HG02759 (cell line): ENCODE data around the gene ERP44.
"Not testable (repeated sequence)": the region's sequence is repeated elsewhere in the genome, so short reads cannot be mapped to it uniquely, and the experiment has no call there.

Experiments used
- ATAC-seq: cut with Tn5 transposase; IDR thresholded peaks from one replicate; pipeline ENCODE4 v1.9.1; 2021; ENCODE audit warnings: mild to moderate bottlenecking, moderate library complexity; ENCODE audit not compliant: unreplicated experiment

ERP44 gene

GRCh38 chr9:100019541-100019940, 79.3 kb downstream of the ERP44 start:
- ATAC-seq: no peak

GRCh38 chr9:100014846-100015245, 84.0 kb downstream of the ERP44 start:
- no peak for ATAC-seq

GRCh38 chr9:100013573-100013972, 85.2 kb downstream of the ERP44 start:
- ATAC-seq: no peak

DNA sequence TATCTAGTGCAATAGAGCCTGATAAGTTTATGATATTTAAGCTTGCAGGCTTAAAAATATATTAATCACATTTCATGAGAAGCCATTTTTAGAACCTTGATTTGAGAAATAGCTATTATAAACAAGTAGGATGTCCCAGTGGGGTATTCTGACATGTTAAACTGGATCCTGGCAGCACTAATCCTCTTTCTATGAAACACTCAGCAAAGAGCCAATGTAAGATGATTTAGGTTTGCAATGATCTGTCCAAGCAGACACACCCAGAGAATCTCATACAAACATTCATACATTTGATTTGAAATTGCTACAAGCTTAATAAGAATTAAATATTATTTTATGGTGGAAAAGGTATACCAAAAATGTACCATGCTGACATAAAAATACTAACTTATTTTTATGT, 86.5 kb downstream of the ERP44 start:
- no peak for ATAC-seq

GRCh38 chr9:100011062-100011681, 87.6 kb downstream of the ERP44 start:
- ATAC-seq: no peak

GRCh38 chr9:99999797-100000196, 99.0 kb downstream of the ERP44 start:
- ATAC-seq: no peak

DNA sequence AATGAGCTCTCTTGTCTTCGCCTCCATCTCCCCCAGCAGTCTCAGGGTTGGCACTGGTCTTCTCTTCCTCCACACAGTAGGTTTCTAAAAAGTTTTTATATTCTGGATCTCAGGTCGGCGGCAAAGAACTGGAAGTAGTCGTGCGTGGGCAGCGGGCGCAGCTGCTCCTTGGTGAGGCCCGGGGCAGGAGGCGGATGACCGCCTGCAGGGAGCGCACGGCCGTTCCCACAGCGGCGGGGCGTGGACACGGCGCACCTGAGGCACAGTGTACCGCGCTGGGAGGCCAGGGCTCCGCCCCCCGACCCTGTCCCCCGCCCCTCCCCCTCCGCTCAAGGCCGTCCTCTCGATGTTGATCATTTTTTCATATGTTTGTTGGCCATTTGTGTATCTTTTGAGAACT, 99.9 kb downstream of the ERP44 start:
- no peak for ATAC-seq

GRCh38 chr9:99998266-99998665, 100.5 kb downstream of the ERP44 start:
- ATAC-seq: no peak

DNA sequence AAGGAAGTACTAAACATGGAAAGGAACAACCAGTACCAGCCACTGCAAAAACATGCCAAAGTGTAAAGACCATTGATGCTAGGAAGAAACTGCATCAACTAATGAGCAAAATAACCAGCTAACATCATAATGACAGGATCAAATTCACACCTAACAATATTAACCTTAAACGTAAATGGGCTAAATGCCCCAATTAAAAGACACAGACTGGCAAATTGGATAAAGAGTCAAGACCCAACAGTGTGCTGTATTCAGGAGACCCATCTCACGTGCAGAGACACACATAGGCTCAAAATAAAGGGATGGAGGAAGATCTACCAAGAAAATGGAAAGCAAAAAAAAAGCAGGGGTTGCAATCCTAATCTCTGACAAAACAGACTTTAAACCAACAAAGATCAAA, 108.3 kb downstream of the ERP44 start:
- not testable (repeated sequence) for ATAC-seq

DNA sequence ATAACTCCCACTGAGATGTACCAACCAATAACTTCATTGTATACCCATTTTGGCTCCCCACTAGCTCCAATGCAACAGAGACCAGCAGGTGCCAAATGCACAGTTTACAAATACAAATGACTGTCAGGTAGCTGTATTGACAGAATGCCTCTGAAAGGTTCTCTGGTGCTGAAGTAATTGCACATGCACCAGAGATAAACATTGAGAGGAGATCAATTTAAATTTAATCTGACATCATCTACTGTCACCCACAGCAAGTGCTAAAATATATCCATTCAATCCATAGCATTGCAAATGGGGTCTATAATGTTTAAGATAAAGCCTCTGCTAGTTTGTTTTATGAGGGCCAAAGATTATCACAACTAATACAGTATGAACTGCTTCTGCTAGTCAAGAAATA, 112.2 kb downstream of the ERP44 start:
- ATAC-seq: no peak

- ATAC-seq: no peak
Observed at GRCh38 chr9:99980598-99980997, 118.2 kb downstream of the ERP44 start.

DNA sequence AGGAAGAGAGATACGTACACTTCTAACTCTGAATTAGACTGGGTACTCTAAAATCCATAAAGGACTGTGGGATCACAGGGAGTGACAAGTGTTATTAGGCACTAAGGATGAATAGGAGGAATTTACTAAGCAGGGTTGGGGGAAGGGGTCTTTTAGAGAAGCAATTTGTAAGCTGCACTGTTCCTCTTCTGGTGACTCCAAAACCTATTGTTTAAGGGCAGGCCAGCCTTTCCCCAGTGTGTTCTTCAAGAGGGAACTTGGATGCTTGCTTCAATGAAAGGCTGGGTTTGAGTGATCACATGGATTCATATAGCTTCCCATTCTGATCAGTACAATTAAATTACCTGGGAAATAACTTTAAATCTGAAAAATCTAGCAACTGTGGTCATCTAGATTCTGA, 120.6 kb downstream of the ERP44 start:
- ATAC-seq: no peak

GRCh38 chr9:99977033-99977792, 121.6 kb downstream of the ERP44 start:
- ATAC-seq: no peak

- ATAC-seq: no peak
Observed at GRCh38 chr9:99973455-99973854, 125.3 kb downstream of the ERP44 start.

- no peak for ATAC-seq
Observed at GRCh38 chr9:99971410-99971809, 127.4 kb downstream of the ERP44 start.

DNA sequence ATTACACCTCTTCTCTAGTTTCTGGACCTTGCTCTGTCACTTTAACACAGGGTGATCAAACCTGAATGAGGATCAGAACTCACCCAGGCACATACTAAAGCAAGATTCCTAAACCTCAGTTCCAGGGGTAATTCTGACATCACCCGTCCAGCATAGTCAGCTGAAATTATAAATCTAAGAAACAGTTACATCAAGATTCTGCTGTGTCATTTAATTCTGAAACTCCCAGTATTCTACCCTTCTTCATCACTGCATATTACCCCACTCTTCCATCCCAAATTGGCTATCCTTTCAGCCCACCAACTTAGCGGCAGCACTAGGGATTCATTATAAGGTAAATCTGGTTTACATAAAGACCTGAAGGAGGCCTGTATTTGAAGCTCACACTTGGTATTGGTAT, 128.3 kb downstream of the ERP44 start:
- no peak for ATAC-seq

DNA sequence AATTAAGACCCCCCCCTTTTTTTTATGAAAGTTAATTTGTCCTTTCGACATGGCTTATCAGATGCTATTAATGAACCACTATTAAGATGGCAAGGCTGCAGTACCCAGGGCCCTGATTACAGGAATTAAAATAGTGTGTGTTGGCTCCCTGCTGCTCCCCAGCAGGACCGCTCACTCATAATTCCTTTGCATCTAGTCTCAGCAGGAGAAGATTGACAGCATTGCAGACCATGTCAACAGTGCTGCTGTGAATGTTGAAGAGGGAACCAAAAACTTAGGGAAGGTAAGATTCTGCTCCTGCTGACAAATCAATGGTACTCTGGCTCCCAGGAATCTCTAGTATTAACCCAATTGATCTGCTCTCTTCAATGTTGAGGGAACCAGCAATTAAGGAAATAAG, 131.3 kb downstream of the ERP44 start:
- ATAC-seq: no peak

- ATAC-seq: no peak
Observed at GRCh38 chr9:99966716-99967115, 132.1 kb downstream of the ERP44 start.

DNA sequence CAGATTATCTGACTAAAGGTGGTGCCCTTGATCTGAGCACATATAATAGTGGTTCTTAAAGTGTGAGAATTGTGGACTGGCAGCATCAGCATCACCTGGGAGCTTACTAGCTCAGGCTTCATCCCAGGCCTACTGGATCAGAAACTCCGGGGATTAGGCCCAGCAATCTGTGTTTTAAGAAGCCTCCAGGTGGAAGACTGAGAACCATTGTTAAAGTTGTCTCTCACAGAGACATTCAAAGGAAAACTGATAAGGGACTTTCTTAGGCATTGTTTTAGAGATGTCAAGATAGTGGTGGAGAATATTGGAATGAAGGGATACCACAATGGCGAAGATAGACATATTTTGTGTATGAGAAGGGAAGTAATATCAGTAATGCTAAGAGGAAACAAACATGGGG, 132.8 kb downstream of the ERP44 start:
- ATAC-seq: no peak

GRCh38 chr9:99964336-99964735, 134.5 kb downstream of the ERP44 start:
- no peak for ATAC-seq

- no peak for ATAC-seq
Observed at GRCh38 chr9:99962680-99963261, 136.0 kb downstream of the ERP44 start.

DNA sequence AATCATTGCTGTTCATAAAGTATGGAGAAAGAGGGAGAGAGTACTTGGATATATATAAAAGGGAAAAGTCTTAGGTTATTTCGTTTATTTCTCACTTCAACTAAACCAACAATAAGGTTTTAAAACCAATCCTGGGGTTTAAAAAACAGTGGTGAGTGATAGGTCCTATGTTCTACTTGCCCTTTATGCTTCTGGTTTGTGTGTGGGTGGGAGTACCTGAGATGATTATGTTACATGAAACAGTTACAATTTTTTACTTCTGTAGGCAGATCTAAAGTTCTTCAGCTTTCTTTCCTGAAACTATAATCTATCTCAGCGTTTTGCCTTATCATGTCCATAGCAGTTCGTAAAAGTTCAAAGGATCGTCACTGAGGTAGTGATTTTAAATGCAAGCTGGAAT, 143.2 kb downstream of the ERP44 start:
- no peak for ATAC-seq
